ENCODE data around the gene POU2F1. TPM values are rescaled to one million over a fixed set of nuclear protein-coding genes. Genes with fewer than 3 reads are reported as not detected.

Gene POU2F1
- total and polyA plus RNA-seq, 4 donors: 0.93 to 10.5 (median 6.5) TPM

DNA sequence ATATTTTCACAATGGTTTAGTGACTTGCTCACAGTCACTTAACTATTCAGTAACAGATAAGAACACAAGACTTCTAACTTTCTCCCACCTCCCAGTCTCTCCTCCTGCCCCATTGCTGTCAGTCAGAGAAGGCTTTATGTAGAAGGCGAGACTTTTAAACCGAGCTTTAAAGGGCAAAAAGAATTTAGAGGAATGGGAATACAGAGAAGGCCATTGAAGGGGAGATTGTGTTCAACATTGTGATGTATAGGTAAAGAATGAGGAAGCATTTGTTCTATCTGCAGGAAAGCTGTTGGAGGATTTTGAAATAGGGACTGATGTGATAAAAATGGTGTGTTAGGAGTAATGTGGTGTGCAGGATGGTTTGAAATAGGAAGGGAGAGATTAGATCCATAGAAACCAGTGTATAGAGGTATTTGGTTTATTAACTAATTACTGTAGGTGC is 7.3 kb downstream of the POU2F1 start (continued):
- no peak for TF ChIP-seq SP1 (IDR thresholded peaks at IDR 0.05)

DNA sequence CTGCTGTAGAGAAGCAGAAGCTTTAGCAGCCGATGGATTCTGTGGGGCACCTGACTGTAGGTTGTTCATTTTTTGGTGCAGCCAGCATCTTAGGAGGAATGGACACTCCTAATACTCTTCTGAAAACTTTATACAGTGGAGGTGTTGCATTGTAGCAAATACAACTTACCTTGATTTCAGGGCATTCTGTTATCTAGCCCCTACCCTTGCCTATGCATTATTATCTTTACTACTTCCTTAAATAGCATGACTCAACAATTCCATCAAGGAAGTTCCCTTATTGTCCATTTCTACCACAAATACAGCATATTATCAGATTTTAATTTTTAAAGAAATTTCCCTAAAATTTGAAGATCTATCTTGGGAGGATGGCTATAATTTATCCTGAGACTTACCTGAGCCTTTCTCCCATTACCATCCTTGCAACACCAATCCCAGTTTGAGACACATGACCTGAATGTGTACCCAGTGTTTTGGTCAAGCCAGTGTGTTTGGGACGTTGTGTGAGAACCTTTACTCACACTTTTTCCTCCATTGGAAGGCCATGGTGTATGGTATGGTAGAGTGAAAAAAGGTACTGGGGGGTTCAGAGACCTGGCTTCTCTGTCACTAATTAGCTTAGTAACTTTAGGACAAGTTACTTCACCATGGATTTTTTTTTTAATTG is 9.2 kb downstream of the POU2F1 start:
- Histone ChIP-seq H3K27me3 (ENCODE audit: control insufficient read depth in 4 of 4, insufficient read depth in 4 of 4, low read length in 3 of 4) (no peaks in the 10 kb centered on the region), H3K4me1 (ENCODE audit: control insufficient read depth in 4 of 4, insufficient read depth in 4 of 4, low read length in 3 of 4) (peaks cover 0 to 6% (median 0%) of the 10 kb centered on the region in 4 donors), H3K9ac (ENCODE audit: low read depth in 1 of 2, low read length in 2 of 2) (no peak overlapping the region), H3K36me3 (ENCODE audit: control insufficient read depth in 4 of 4, insufficient read depth in 3 of 4, low read depth in 1 of 4, low read length in 3 of 4) (no peaks in the 10 kb centered on the region), H3K9me3 (ENCODE audit: control insufficient read depth in 4 of 4, low read length in 3 of 4) (no peaks in the 10 kb centered on the region), H3K4me3 (ENCODE audit: low read depth in 1 of 3, low read length in 3 of 3) (no peak overlapping the region), H3K27ac (ENCODE audit: low read depth in 1 of 2, low read length in 2 of 2) (no peak overlapping the region)
- DNase-seq (ENCODE audit: low spot score): no peak
- TF ChIP-seq NR2F2 (IDR thresholded peaks at IDR 0.05) (no peak), FOXA1 (IDR thresholded peaks at IDR 0.05) (no peak), JUND (IDR thresholded peaks at IDR 0.05) (no peak), FOXA2 (IDR thresholded peaks at IDR 0.05) (no peak), EGR1 (IDR thresholded peaks at IDR 0.05; ENCODE audit: low read depth in 2 of 2) (no peak), HNF4G (IDR thresholded peaks at IDR 0.05) (no peak), TAF1 (conservative IDR thresholded peaks at IDR 0.05) (no peak), SP1 (IDR thresholded peaks at IDR 0.05) (no peak), YY1 (IDR thresholded peaks at IDR 0.05) (no peak), HNF4A (conservative IDR thresholded peaks at IDR 0.05) (no peak), RAD21 (IDR thresholded peaks at IDR 0.05) (no peak), GABPA (IDR thresholded peaks at IDR 0.05 in 1 of 2, conservative IDR thresholded peaks at IDR 0.05 in 1 of 2) (no peak), RXRA (IDR thresholded peaks at IDR 0.05) (no peak)
- TF ChIP-seq, protein P1, sequence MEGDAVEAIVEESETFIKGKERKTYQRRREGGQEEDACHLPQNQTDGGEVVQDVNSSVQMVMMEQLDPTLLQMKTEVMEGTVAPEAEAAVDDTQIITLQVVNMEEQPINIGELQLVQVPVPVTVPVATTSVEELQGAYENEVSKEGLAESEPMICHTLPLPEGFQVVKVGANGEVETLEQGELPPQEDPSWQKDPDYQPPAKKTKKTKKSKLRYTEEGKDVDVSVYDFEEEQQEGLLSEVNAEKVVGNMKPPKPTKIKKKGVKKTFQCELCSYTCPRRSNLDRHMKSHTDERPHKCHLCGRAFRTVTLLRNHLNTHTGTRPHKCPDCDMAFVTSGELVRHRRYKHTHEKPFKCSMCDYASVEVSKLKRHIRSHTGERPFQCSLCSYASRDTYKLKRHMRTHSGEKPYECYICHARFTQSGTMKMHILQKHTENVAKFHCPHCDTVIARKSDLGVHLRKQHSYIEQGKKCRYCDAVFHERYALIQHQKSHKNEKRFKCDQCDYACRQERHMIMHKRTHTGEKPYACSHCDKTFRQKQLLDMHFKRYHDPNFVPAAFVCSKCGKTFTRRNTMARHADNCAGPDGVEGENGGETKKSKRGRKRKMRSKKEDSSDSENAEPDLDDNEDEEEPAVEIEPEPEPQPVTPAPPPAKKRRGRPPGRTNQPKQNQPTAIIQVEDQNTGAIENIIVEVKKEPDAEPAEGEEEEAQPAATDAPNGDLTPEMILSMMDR (IDR thresholded peaks at IDR 0.05; ENCODE audit: low read depth, low read length, missing input control): no peak
- TF ChIP-seq, protein P2, sequence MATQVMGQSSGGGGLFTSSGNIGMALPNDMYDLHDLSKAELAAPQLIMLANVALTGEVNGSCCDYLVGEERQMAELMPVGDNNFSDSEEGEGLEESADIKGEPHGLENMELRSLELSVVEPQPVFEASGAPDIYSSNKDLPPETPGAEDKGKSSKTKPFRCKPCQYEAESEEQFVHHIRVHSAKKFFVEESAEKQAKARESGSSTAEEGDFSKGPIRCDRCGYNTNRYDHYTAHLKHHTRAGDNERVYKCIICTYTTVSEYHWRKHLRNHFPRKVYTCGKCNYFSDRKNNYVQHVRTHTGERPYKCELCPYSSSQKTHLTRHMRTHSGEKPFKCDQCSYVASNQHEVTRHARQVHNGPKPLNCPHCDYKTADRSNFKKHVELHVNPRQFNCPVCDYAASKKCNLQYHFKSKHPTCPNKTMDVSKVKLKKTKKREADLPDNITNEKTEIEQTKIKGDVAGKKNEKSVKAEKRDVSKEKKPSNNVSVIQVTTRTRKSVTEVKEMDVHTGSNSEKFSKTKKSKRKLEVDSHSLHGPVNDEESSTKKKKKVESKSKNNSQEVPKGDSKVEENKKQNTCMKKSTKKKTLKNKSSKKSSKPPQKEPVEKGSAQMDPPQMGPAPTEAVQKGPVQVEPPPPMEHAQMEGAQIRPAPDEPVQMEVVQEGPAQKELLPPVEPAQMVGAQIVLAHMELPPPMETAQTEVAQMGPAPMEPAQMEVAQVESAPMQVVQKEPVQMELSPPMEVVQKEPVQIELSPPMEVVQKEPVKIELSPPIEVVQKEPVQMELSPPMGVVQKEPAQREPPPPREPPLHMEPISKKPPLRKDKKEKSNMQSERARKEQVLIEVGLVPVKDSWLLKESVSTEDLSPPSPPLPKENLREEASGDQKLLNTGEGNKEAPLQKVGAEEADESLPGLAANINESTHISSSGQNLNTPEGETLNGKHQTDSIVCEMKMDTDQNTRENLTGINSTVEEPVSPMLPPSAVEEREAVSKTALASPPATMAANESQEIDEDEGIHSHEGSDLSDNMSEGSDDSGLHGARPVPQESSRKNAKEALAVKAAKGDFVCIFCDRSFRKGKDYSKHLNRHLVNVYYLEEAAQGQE (IDR thresholded peaks at IDR 0.05): no peak
- TF ChIP-seq, protein P3, sequence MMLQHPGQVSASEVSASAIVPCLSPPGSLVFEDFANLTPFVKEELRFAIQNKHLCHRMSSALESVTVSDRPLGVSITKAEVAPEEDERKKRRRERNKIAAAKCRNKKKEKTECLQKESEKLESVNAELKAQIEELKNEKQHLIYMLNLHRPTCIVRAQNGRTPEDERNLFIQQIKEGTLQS (IDR thresholded peaks at IDR 0.05): no peak
- TF ChIP-seq, protein P4, sequence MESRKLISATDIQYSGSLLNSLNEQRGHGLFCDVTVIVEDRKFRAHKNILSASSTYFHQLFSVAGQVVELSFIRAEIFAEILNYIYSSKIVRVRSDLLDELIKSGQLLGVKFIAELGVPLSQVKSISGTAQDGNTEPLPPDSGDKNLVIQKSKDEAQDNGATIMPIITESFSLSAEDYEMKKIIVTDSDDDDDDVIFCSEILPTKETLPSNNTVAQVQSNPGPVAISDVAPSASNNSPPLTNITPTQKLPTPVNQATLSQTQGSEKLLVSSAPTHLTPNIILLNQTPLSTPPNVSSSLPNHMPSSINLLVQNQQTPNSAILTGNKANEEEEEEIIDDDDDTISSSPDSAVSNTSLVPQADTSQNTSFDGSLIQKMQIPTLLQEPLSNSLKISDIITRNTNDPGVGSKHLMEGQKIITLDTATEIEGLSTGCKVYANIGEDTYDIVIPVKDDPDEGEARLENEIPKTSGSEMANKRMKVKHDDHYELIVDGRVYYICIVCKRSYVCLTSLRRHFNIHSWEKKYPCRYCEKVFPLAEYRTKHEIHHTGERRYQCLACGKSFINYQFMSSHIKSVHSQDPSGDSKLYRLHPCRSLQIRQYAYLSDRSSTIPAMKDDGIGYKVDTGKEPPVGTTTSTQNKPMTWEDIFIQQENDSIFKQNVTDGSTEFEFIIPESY (IDR thresholded peaks at IDR 0.05): no peak
- TF ChIP-seq, protein P5, sequence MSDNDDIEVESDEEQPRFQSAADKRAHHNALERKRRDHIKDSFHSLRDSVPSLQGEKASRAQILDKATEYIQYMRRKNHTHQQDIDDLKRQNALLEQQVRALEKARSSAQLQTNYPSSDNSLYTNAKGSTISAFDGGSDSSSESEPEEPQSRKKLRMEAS (IDR thresholded peaks at IDR 0.05): no peak
- WGBS: 67% methylated on average over 2 of the region's 2 CpGs
